ENCODE measurements around the gene GRB7. TPM values are rescaled to one million over a fixed set of nuclear protein-coding genes. Genes with fewer than 3 reads are reported as not detected.

GRB7 gene
- total and polyA plus RNA-seq, 2 experiments from 2014 or later: 12.8 to 28.9 TPM

GRCh38 chr17:39688945-39689344, 48.8 kb upstream of the GRB7 start (continued):
- TF ChIP-seq, protein P1, sequence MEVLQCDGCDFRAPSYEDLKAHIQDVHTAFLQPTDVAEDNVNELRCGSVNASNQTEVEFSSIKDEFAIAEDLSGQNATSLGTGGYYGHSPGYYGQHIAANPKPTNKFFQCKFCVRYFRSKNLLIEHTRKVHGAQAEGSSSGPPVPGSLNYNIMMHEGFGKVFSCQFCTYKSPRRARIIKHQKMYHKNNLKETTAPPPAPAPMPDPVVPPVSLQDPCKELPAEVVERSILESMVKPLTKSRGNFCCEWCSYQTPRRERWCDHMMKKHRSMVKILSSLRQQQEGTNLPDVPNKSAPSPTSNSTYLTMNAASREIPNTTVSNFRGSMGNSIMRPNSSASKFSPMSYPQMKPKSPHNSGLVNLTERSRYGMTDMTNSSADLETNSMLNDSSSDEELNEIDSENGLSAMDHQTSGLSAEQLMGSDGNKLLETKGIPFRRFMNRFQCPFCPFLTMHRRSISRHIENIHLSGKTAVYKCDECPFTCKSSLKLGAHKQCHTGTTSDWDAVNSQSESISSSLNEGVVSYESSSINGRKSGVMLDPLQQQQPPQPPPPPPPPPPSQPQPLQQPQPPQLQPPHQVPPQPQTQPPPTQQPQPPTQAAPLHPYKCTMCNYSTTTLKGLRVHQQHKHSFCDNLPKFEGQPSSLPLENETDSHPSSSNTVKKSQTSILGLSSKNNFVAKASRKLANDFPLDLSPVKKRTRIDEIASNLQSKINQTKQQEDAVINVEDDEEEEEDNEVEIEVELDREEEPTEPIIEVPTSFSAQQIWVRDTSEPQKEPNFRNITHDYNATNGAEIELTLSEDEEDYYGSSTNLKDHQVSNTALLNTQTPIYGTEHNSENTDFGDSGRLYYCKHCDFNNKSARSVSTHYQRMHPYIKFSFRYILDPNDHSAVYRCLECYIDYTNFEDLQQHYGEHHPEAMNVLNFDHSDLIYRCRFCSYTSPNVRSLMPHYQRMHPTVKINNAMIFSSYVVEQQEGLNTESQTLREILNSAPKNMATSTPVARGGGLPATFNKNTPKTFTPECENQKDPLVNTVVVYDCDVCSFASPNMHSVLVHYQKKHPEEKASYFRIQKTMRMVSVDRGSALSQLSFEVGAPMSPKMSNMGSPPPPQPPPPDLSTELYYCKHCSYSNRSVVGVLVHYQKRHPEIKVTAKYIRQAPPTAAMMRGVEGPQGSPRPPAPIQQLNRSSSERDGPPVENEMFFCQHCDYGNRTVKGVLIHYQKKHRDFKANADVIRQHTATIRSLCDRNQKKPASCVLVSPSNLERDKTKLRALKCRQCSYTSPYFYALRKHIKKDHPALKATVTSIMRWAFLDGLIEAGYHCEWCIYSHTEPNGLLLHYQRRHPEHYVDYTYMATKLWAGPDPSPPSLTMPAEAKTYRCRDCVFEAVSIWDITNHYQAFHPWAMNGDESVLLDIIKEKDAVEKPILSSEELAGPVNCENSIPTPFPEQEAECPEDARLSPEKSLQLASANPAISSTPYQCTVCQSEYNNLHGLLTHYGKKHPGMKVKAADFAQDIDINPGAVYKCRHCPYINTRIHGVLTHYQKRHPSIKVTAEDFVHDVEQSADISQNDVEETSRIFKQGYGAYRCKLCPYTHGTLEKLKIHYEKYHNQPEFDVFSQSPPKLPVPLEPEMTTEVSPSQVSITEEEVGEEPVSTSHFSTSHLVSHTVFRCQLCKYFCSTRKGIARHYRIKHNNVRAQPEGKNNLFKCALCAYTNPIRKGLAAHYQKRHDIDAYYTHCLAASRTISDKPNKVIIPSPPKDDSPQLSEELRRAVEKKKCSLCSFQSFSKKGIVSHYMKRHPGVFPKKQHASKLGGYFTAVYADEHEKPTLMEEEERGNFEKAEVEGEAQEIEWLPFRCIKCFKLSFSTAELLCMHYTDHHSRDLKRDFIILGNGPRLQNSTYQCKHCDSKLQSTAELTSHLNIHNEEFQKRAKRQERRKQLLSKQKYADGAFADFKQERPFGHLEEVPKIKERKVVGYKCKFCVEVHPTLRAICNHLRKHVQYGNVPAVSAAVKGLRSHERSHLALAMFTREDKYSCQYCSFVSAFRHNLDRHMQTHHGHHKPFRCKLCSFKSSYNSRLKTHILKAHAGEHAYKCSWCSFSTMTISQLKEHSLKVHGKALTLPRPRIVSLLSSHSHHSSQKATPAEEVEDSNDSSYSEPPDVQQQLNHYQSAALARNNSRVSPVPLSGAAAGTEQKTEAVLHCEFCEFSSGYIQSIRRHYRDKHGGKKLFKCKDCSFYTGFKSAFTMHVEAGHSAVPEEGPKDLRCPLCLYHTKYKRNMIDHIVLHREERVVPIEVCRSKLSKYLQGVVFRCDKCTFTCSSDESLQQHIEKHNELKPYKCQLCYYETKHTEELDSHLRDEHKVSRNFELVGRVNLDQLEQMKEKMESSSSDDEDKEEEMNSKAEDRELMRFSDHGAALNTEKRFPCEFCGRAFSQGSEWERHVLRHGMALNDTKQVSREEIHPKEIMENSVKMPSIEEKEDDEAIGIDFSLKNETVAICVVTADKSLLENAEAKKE (CRISPR knock-in tag; IDR thresholded peaks at IDR 0.05): peak; percentile 71
- peak; percentile 74 for TF ChIP-seq NANOG (IDR thresholded peaks at IDR 0.05; ENCODE audit: borderline replicate concordance)

- H3K27ac ChIP-seq (ENCODE audit: low read depth): 0 out of 2 replicates have a peak overlapping the region, but pooled peaks have one; percentile 93
- H3F3A ChIP-seq (replicated peaks; ENCODE audit: low read depth): peaks cover 23% of the 10 kb centered on the region
- H3K36me3 ChIP-seq (ENCODE audit: insufficient read depth): no peaks in the 10 kb centered on the region
- no peak overlapping the region for H3K4me3 ChIP-seq
- peaks cover 58% of the 10 kb centered on the region for H3K4me1 ChIP-seq (ENCODE audit: insufficient read depth)
- no peak overlapping the region for H2AFZ ChIP-seq
- peaks cover 58% of the 10 kb centered on the region for H3K4me1 Mint-ChIP-seq
- H3K9me2 ChIP-seq (ENCODE audit: insufficient read depth): no peaks in the 10 kb centered on the region
- H3K27me3 ChIP-seq (ENCODE audit: insufficient read depth): no peaks in the 10 kb centered on the region
- H3K27ac Mint-ChIP-seq: peak overlapping the region; percentile 85
- DNase-seq (ENCODE audit: low spot score): no peak
- peaks cover 10% of the 10 kb centered on the region; the same call in 2 of the 3 replicates for H3K36me3 Mint-ChIP-seq (ENCODE audit: low read depth)
- H3K4me3 Mint-ChIP-seq: peak overlapping the region; percentile 26; the same call in 1 of the 3 replicates
- H3K4me2 ChIP-seq: peak overlapping the region; percentile 71; the same call in 1 of the 2 replicates
- no peak for ATAC-seq
- peaks cover 21% of the 10 kb centered on the region for H3K27me3 Mint-ChIP-seq (ENCODE audit: insufficient read depth, low read depth, poor library complexity)
- H3K79me2 ChIP-seq (replicated peaks; ENCODE audit: insufficient read depth): peaks cover 21% of the 10 kb centered on the region
- H3K9me3 Mint-ChIP-seq: no peaks in the 10 kb centered on the region; the same call in 2 of the 3 replicates
- H4K20me1 ChIP-seq (replicated peaks; ENCODE audit: insufficient read depth): no peaks in the 10 kb centered on the region
- TF ChIP-seq NANOG (IDR thresholded peaks at IDR 0.05; ENCODE audit: borderline replicate concordance): no peak
- TF ChIP-seq, protein P2, sequence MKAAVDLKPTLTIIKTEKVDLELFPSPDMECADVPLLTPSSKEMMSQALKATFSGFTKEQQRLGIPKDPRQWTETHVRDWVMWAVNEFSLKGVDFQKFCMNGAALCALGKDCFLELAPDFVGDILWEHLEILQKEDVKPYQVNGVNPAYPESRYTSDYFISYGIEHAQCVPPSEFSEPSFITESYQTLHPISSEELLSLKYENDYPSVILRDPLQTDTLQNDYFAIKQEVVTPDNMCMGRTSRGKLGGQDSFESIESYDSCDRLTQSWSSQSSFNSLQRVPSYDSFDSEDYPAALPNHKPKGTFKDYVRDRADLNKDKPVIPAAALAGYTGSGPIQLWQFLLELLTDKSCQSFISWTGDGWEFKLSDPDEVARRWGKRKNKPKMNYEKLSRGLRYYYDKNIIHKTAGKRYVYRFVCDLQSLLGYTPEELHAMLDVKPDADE (IDR thresholded peaks at IDR 0.05): no peak
- no peak for TF ChIP-seq EZH2phosphoT487 (IDR thresholded peaks at IDR 0.05; ENCODE audit: unreplicated experiment)
- no peak for TF ChIP-seq STAT1 (IDR thresholded peaks at IDR 0.05; ENCODE audit: unreplicated experiment)
- TF ChIP-seq CREB1 (CRISPR knock-in tag; IDR thresholded peaks at IDR 0.05; ENCODE audit: low read depth): no peak
- no peak for TF ChIP-seq POLR2AphosphoS5 (IDR thresholded peaks at IDR 0.05; ENCODE audit: low read depth)
- TF ChIP-seq ZNF114 (CRISPR knock-in tag; IDR thresholded peaks at IDR 0.05): no peak
- no peak for TF ChIP-seq CTCF (conservative IDR thresholded peaks at IDR 0.05; ENCODE audit: low read depth in 2 of 2)
- TF ChIP-seq JUNB (IDR thresholded peaks at IDR 0.05; ENCODE audit: unreplicated experiment): no peak
Measured at GRCh38 chr17:39694593-39694992, 43.1 kb upstream of the GRB7 start.

All from GM23338 (cell line).